Bone marrow (tissue), 2 donors: ENCODE measurements around the gene TM9SF1.
A peak's percentile ranks its signal among the peaks of the same experiment; 100 is the strongest.

Experiments used
- DNase-seq, 2 donors: peaks; one replicate each; lab custom pipeline; 2025; lab: John Stamatoyannopoulos, UW

TM9SF1 gene

DNA sequence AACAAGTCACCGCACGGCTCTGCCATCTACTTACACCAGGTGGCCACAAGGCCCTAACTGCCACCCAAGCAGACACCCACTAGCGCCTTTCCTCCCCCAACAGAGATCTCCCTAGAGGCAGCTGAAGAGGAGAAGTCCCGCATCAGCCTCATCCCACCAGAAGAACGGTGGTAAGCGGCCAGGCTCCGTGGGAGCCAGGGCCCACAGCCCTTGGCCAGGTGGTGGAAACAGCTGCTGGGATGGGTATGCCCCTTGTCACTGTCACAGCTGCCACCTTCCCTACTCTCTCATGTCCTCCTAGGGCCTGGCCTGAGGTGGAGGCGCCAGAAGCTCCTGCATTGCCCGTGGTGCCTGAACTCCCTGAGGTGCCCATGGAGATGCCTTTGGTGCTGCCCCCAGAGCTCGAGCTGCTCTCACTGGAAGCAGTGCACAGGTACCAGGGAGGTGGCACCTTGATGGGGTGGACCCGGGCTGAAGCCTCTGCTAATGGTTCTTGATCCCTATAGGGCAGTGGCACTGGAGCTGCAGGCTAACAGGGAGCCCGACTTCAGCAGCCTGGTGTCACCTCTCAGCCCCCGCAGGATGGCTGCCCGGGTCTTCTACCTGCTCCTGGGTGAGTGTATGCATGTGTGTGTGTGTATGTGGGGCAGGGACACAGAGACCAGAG lies 15.8 kb downstream of the TM9SF1 start:
- no peak for DNase-seq

DNA sequence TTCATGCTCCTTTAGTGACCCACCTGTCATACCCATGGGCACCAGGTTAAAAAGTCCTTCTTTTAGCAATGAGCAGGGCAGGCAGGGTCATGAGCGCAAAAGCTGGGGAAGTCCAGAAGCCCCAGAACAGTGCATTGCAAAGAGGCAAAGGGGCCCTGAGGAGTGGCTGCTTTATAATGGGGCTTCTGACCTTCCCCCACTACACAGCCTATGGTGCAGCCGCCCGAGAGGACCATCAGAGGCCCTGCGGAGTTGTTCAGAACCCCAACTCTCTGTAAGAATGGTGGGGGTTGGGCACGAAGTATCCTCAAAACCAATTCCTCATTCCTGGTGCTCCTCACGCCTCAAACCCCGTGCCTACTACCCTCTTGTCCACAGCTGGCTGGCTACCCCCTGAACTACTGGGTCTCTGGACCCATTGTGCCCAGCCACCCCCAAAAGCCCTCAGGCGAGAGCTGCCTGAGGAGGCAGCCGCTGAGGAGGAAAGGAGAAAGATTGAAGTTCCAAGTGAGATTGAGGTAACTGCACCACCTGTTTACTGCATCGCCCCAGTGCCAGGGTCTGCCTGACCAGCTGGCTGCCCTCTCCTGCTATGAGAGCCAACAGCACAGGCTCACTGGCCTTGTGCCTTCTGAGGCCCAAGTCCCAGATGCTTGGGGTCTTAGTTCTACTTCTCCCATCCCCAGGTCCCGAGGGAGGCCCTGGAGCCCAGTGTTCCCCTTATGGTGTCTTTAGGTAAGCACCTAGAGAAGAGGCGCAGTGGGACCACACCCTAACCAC lies 16.7 kb downstream of the TM9SF1 start:
- no peak for DNase-seq

DNA sequence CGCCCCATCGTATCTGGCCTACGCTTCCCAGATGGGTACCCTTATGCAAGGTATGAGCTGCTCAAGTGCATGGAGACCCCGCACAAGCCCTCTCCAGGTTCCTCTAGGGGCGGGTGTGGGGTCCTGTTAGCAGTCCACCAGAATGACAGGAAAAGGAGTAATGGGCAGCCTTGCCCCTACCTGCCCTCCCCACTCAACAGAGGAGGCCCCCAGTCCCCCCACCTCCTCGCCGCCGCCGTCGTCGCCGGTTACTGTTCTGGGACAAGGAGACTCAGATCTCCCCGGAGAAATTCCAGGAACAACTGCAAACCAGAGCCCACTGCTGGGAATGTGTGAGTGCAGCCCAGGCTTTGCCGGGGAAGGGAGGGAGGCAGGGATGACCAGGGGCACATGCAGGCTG lies 17.4 kb downstream of the TM9SF1 start:
- DNase-seq, result no peak

DNA sequence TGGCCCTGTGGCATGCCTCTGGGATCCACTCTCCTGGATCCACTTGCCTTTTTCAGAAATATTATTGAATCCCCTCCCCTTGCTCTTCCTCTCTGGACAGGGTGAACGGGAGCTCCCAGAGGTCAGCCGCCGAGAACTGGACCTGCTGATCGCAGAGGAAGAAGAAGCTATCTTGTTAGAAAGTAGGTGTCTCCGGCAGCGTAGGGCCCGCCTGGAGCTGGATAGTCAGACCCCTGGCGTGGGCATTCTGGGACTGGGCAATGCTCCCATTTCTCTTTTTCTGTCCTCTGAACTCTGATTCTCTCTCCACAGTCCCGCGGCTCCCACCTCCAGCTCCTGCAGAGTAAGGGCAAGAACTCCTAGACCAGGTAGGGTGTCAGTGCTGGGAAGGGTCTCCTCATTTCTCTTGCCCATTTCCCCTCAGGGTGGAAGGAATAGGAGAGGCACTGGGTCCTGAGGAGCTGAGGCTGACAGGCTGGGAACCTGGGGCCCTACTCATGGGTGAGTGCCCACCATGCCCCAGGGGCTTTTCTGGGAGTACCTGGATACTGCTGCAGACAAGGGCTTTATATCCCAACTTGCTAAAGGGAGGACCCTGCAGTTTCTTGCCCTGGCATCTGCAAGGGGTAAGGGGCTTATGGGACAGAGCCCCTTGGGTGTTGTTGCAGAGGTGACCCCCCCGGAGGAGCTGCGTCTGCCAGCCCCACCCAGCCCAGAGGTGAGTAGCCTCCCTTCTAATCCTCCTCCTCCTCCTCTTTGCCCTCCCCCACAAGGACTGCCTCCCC lies 18.0 kb downstream of the TM9SF1 start:
- DNase-seq, result no peak

GRCh38 chr14:24176599-24176998 lies 18.6 kb downstream of the TM9SF1 start:
- DNase-seq, result no peak

- DNase-seq, result no peak
Observed at GRCh38 chr14:24172871-24173281, 22.4 kb downstream of the TM9SF1 start.

- no peak for DNase-seq
Observed at GRCh38 chr14:24172261-24172860, 22.9 kb downstream of the TM9SF1 start.

- DNase-seq, result peak; percentile 16 to 37
Observed at GRCh38 chr14:24171422-24172260, 23.6 kb downstream of the TM9SF1 start, which contains the start of gene REC8. TSS of gene REC8 (plus strand) at chr14:24172080. CDS start at chr14:24172553, 473 bp downstream.

GRCh38 chr14:24167469-24168114 lies 27.6 kb downstream of the TM9SF1 start:
- DNase-seq, result no peak

- no peak for DNase-seq
Observed at GRCh38 chr14:24165785-24166184, 29.5 kb downstream of the TM9SF1 start.

DNA sequence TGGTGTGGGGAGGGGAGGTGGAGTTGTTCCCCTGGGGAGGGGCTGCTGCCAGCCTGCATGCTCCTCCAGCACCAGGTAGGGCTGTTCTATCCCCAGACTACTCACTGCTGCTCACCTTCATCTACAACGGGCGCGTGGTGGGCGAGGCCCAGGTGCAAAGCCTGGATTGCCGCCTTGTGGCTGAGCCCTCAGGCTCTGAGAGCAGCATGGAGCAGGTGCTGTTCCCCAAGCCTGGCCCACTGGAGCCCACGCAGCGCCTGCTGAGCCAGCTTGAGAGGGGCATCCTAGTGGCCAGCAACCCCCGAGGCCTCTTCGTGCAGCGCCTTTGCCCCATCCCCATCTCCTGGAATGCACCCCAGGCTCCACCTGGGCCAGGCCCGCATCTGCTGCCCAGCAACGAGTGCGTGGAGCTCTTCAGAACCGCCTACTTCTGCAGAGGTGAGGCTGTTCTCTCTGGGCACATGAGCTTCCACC lies 30.7 kb downstream of the TM9SF1 start:
- no peak for DNase-seq

- no peak for DNase-seq
Observed at GRCh38 chr14:24162093-24162492, 33.1 kb downstream of the TM9SF1 start.

GRCh38 chr14:24160850-24161804 lies 34.1 kb downstream of the TM9SF1 start, which contains the start of gene IRF9:
TSS of gene IRF9 (plus strand) at chr14:24161265. CDS start at chr14:24162145, 880 bp downstream.
- DNase-seq, result peak; percentile 90 to 97

- DNase-seq, result no peak
Observed at GRCh38 chr14:24160499-24160849, 34.8 kb downstream of the TM9SF1 start.

DNA sequence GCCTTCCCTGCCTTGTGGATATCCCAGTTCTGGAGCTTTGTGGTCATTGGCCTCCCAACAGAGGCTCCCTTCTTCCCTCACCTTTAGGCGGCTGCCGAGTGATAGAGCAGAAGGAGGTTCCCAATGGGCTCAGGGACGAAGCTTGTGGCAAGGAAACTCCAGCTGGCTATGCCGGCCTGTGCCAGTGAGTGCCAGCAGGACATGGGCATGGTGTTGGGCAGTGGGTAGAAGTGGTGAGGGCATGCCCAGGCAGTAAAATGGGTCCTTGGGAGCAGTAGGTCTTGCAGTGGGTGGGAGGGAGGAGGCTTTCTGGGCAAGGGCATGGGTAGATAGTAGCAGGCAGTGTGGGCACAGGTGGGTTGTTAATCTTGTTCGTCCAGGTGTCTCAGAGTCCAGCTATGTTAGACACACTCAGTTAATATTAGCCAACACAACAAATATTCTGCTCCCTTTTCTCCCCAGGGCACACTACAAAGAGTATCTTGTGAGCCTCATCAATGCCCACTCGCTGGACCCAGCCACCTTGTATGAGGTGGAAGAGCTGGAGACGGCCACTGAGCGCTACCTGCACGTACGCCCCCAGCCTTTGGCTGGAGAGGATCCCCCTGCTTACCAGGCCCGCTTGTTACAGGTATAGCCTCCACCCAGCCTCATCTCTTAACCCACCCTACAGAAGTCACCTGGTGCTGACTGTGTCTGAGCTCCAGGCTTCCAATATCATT lies 35.3 kb downstream of the TM9SF1 start:
- no peak for DNase-seq

GRCh38 chr14:24157331-24157730 lies 37.9 kb downstream of the TM9SF1 start:
- DNase-seq, result no peak

DNA sequence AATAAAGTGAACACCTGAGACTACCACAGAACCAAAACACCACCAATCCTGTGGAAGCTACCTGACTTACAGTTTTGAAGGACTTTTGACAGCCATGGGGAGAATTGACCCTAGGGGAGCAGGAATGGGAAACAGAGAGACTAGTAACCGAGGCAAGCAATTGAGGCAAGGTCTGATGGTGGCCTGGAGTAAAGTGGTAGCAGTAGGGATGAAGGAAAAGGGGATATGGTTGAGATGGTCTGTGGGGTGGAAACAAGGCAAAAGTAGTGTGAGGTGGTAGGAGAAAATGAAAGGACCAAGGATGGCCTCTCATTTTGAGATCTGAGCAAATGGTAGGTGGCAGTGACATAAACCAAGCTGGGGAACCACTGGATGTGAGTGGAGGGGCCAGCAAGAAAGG lies 38.4 kb downstream of the TM9SF1 start:
- no peak for DNase-seq

DNA sequence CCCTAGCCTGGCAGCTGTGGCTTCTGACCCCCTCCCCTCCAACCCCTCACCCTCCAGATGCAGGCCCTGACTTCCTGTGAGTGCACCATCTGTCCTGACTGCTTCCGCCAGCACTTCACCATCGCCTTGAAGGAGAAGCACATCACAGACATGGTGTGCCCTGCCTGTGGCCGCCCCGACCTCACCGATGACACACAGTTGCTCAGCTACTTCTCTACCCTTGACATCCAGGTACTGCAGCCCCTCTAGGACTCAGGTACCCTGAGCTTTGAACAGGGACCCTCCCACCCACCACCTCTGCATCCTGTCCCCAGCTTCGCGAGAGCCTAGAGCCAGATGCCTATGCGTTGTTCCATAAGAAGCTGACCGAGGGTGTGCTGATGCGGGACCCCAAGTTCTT lies 40.1 kb downstream of the TM9SF1 start:
- no peak for DNase-seq
